ENCODE measurements around the gene KCNIP2.

Gene KCNIP2

GRCh38 chr10:101843032-101844021 lies at the start of gene KCNIP2:
Gene KCNIP2, minus strand, starts transcription at chr10:101843800. Its CDS starts 232 bp downstream, at chr10:101843568.
- peak within 1 kb of the TSS; percentile 64 for H3K4me3 ChIP-seq (replicated peaks; ENCODE audit: low read depth, low read length)

DNA sequence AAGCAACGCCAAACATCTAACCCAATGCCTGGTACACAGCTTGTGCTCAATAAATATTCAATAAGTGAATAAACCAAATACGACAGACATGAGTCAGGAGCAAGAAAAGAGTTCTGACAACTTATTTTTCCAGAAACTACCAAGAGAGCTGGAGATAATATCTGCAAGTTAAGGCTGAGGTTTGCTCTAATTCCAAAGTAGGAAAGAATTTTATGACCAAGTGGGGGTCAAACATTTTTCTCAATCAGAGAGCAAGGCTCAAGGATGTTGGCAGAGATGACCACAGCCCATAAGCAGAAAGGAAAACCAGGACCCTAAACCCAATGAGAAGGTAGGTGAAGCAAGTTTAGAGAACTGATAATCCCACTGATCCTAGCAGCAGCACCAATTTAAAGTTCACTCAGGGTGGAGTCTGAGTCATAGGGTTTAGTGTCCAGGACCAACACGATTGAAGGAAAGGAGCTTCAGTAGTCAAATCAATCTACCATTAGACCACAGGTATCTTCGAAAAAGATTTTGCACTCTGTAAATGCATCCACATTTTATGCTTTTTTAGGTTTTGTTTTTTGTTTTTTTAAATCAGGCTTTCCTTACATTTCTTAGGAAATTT lies 49.3 kb upstream of the KCNIP2 start:
- H3K36me3 ChIP-seq (ENCODE audit: control insufficient read depth, insufficient read depth, low read length): no peaks in the 10 kb centered on the region
- TF ChIP-seq, protein P1, sequence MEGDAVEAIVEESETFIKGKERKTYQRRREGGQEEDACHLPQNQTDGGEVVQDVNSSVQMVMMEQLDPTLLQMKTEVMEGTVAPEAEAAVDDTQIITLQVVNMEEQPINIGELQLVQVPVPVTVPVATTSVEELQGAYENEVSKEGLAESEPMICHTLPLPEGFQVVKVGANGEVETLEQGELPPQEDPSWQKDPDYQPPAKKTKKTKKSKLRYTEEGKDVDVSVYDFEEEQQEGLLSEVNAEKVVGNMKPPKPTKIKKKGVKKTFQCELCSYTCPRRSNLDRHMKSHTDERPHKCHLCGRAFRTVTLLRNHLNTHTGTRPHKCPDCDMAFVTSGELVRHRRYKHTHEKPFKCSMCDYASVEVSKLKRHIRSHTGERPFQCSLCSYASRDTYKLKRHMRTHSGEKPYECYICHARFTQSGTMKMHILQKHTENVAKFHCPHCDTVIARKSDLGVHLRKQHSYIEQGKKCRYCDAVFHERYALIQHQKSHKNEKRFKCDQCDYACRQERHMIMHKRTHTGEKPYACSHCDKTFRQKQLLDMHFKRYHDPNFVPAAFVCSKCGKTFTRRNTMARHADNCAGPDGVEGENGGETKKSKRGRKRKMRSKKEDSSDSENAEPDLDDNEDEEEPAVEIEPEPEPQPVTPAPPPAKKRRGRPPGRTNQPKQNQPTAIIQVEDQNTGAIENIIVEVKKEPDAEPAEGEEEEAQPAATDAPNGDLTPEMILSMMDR (IDR thresholded peaks at IDR 0.05; ENCODE audit: insufficient read depth, low read length, poor library complexity, severe bottlenecking): no peak
- H3K27me3 ChIP-seq (replicated peaks; ENCODE audit: control insufficient read depth, insufficient read depth, low read length): no peaks in the 10 kb centered on the region
- H3K4me3 ChIP-seq (replicated peaks; ENCODE audit: low read depth, low read length): no peak overlapping the region
- no peak for DNase-seq (ENCODE audit: extremely low read depth, insufficient read length)

More at GRCh38 chr10:101843032-101844021, at the start of gene KCNIP2:
- peaks cover 4% of the 10 kb centered on the region for H3K36me3 ChIP-seq (ENCODE audit: control insufficient read depth, insufficient read depth, low read length)
- H3K27me3 ChIP-seq (replicated peaks; ENCODE audit: control insufficient read depth, insufficient read depth, low read length): no peaks in the 10 kb centered on the region
- DNase-seq (ENCODE audit: extremely low read depth, insufficient read length): peak; percentile 73
- TF ChIP-seq, protein P1 (IDR thresholded peaks at IDR 0.05; ENCODE audit: insufficient read depth, low read length, poor library complexity, severe bottlenecking): peak; percentile 72

DNA sequence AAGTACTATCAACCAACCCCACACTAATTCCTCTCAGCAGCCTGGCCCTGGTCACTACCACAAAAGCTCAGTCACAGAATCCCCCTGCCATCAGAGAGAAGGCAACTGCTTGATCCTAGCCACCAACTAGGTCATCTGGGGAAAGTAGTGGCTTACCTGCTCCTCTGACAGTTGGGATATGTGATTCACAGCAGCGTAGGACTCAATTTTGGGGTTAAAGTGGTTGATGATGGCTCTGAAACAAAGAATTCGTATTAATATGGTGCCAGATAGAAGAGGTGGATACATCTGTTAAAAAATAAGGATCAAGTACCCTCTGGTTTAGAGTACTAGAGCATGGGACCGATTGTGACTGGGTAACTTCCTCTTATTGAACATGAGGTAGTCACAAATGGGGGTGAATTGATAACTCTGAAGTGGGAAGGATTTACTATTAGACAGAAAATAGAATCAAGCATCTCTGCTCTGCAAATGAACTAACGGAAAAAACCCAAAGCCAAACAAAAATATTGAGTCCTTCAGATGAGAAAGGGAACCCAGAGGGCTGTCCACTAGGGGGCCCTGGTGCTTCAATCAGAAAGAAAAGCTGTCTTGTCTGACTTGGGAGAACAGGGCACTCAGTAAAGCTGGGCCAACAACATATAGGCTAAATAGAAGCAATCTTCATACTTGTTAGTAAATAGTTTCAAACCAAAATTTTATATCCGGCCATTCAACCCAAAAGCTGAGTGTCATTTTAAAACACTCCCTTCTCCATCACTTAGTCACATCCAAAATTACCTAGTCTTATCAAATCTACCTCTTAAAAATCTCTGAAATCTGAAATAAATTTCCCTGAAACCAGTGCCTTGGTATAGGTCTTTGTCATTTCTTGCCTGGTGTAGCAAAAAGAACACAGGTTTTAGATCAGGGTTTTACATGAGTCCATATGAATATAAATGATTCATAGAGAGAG lies 45.9 kb upstream of the KCNIP2 start:
- no peak overlapping the region; the same call in 1 of the 2 replicates for H3K4me3 ChIP-seq (replicated peaks; ENCODE audit: low read depth, low read length)
- H3K36me3 ChIP-seq (ENCODE audit: control insufficient read depth, insufficient read depth, low read length): no peaks in the 10 kb centered on the region
- TF ChIP-seq, protein P1 (IDR thresholded peaks at IDR 0.05; ENCODE audit: insufficient read depth, low read length, poor library complexity, severe bottlenecking): peak; percentile 89
- DNase-seq (ENCODE audit: extremely low read depth, insufficient read length): peak; percentile 46
- no peaks in the 10 kb centered on the region for H3K27me3 ChIP-seq (replicated peaks; ENCODE audit: control insufficient read depth, insufficient read depth, low read length)

GRCh38 chr10:101888251-101888949 lies 44.8 kb upstream of the KCNIP2 start:
- TF ChIP-seq, protein P1 (IDR thresholded peaks at IDR 0.05; ENCODE audit: insufficient read depth, low read length, poor library complexity, severe bottlenecking): no peak
- Histone ChIP-seq H3K36me3 (ENCODE audit: control insufficient read depth, insufficient read depth, low read length) (no peaks in the 10 kb centered on the region), H3K27me3 (replicated peaks; ENCODE audit: control insufficient read depth, insufficient read depth, low read length) (no peaks in the 10 kb centered on the region), H3K4me3 (replicated peaks; ENCODE audit: low read depth, low read length) (no peak overlapping the region)
- no peak for DNase-seq (ENCODE audit: extremely low read depth, insufficient read length)

DNA sequence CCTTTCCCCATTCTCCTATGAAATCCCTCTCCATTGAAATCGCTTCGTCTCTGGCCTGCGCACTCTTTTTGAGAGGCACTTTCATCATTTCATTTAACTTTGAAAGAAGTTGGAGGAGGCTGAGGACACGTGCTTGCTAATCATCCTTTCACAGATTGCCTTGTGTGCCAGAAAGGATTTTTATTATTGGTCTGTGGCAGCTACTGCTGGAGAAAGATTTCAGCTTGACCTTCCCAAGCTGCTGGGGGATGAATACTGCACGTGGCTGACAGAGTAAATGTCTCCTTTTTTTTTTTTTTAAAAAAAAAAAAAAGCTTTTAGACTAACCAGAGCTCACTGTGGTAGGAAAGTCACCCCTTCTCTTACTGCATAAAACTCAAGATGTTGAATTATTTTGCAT lies 44.2 kb upstream of the KCNIP2 start:
- Histone ChIP-seq H3K4me3 (replicated peaks; ENCODE audit: low read depth, low read length) (no peak overlapping the region), H3K27me3 (replicated peaks; ENCODE audit: control insufficient read depth, insufficient read depth, low read length) (no peaks in the 10 kb centered on the region), H3K36me3 (ENCODE audit: control insufficient read depth, insufficient read depth, low read length) (no peaks in the 10 kb centered on the region)
- no peak for DNase-seq (ENCODE audit: extremely low read depth, insufficient read length)
- TF ChIP-seq, protein P1 (IDR thresholded peaks at IDR 0.05; ENCODE audit: insufficient read depth, low read length, poor library complexity, severe bottlenecking): no peak
